DMS53 treated with DMSO at 0.1 percent for 48 hours (cell line): ENCODE measurements around the gene PFKL.
"Not testable (repeated sequence)": the region's sequence is repeated elsewhere in the genome, so short reads cannot be mapped to it uniquely, and the experiment has no call there.

Experiments
- DNase-seq: peaks from one replicate; lab custom pipeline; 2025; ENCODE audit not compliant: unreplicated experiment; lab: John Stamatoyannopoulos, UW

Gene PFKL

GRCh38 chr21:44275041-44275440 lies 24.8 kb upstream of the PFKL start:
- no peak for DNase-seq

GRCh38 chr21:44279354-44280260 lies 20.2 kb upstream of the PFKL start:
- DNase-seq = no peak

GRCh38 chr21:44281801-44282200 lies 18.1 kb upstream of the PFKL start:
- no peak for DNase-seq

GRCh38 chr21:44282370-44282769 lies 17.5 kb upstream of the PFKL start:
- no peak for DNase-seq

- not testable (repeated sequence) for DNase-seq
Observed at GRCh38 chr21:44283211-44283785, 16.6 kb upstream of the PFKL start.

- DNase-seq = no peak
Observed at GRCh38 chr21:44283948-44284347, 15.9 kb upstream of the PFKL start.

- DNase-seq = no peak
Observed at GRCh38 chr21:44285138-44285992, 14.5 kb upstream of the PFKL start, which contains the start of gene AIRE. Gene AIRE (plus strand): TSS chr21:44285876. CDS start chr21:44286007, 131 bp downstream.

GRCh38 chr21:44286086-44286715 lies 13.7 kb upstream of the PFKL start:
- no peak for DNase-seq

- no peak for DNase-seq
Observed at GRCh38 chr21:44286716-44287632, 12.9 kb upstream of the PFKL start.

- DNase-seq = no peak
Observed at GRCh38 chr21:44288251-44289110, 11.4 kb upstream of the PFKL start.

- no peak for DNase-seq
Observed at GRCh38 chr21:44289381-44290010, 10.4 kb upstream of the PFKL start.

- no peak for DNase-seq
Observed at GRCh38 chr21:44290327-44291077, 9.4 kb upstream of the PFKL start.

GRCh38 chr21:44291078-44291935 lies 8.5 kb upstream of the PFKL start:
- DNase-seq = no peak

GRCh38 chr21:44291936-44292811 lies 7.7 kb upstream of the PFKL start:
- DNase-seq = no peak

GRCh38 chr21:44292812-44293195 lies 7.0 kb upstream of the PFKL start:
- no peak for DNase-seq
